GM11168 (cell line): ENCODE measurements around the gene SLFNL1.

Experiments
- in situ Hi-C: fragments of 300-500 bp; cut with MboI; formaldehyde crosslinking; loops from one replicate; pipeline ENCODE4 v1.12.0; 2022; ENCODE audit warnings: low sequenced_read_pairs; ENCODE audit not compliant: unreplicated experiment

SLFNL1 gene

GRCh38 chr1:40987439-40988276, 33.9 kb downstream of the SLFNL1 start:
- in situ Hi-C loops: no loop called here

- in situ Hi-C loops: no loop called here
These were observed 34.6 kb downstream of the SLFNL1 start for GRCh38 chr1:40986956-40987355.

GRCh38 chr1:40986328-40986783, 35.2 kb downstream of the SLFNL1 start:
- in situ Hi-C loops: no loop called here

GRCh38 chr1:40985875-40986274, 35.6 kb downstream of the SLFNL1 start:
- in situ Hi-C loops: no loop called here

GRCh38 chr1:40985161-40985560, 36.4 kb downstream of the SLFNL1 start:
- in situ Hi-C loops: no loop called here

GRCh38 chr1:40984531-40984930, 37.0 kb downstream of the SLFNL1 start:
- in situ Hi-C loops: no loop called here

GRCh38 chr1:40984066-40984465, 37.5 kb downstream of the SLFNL1 start:
- in situ Hi-C loops: no loop called here

GRCh38 chr1:40983286-40983685, 38.2 kb downstream of the SLFNL1 start:
- in situ Hi-C loops: no loop called here

GRCh38 chr1:40982721-40983120, 38.8 kb downstream of the SLFNL1 start:
- in situ Hi-C loops: no loop called here

GRCh38 chr1:40981691-40982448, 39.7 kb downstream of the SLFNL1 start:
- in situ Hi-C loops: no loop called here

GRCh38 chr1:40980453-40981121, 40.9 kb downstream of the SLFNL1 start:
- in situ Hi-C loops: no loop called here

- in situ Hi-C loops: no loop called here
These were observed 41.5 kb downstream of the SLFNL1 start for GRCh38 chr1:40980068-40980452.

- in situ Hi-C loops: no loop called here
These were observed 42.1 kb downstream of the SLFNL1 start, which contains the start of gene CTPS1 for GRCh38 chr1:40979241-40980067. Gene CTPS1 (plus strand): TSS chr1:40979696. CDS start chr1:40983291, 3,595 bp downstream.

GRCh38 chr1:40978886-40979240, 42.7 kb downstream of the SLFNL1 start:
- in situ Hi-C loops: no loop called here

GRCh38 chr1:40977716-40978115, 43.8 kb downstream of the SLFNL1 start:
- in situ Hi-C loops: no loop called here

GRCh38 chr1:40976952-40977690, 44.4 kb downstream of the SLFNL1 start:
- in situ Hi-C loops: no loop called here

- in situ Hi-C loops: no loop called here
These were observed 46.6 kb downstream of the SLFNL1 start for GRCh38 chr1:40974945-40975344.

- in situ Hi-C loops: no loop called here
These were observed 47.6 kb downstream of the SLFNL1 start for GRCh38 chr1:40973912-40974311.

GRCh38 chr1:40971966-40972365, 49.6 kb downstream of the SLFNL1 start:
- in situ Hi-C loops: no loop called here
